HCT116 (cell line): ENCODE results near the gene DBF4.

Experiments
- CBX3 ChIP-seq: IDR thresholded peaks from 2 replicates; pipeline ENCODE4 v1.6.1; 2012; ENCODE audit warnings: low read depth
- CTCF ChIP-seq, 3 experiments: fragments of 200-600 bp in 1 of 3; sonication (generic) in 1 of 3; IDR thresholded peaks in 2 of 3; conservative IDR thresholded peaks in 1 of 3; 2 replicates each; pipeline ENCODE4 v1.5.1; 2012 to 2017; ENCODE audit warnings: low read depth in 2 of 3, low read length in 2 of 3, antibody characterized with exemption in 1 of 3, borderline replicate concordance in 1 of 3, control low read depth in 1 of 3, mild to moderate bottlenecking in 1 of 3, mixed read lengths in 1 of 3, mixed run types in 1 of 3, moderate library complexity in 1 of 3; ENCODE audit not compliant: insufficient read depth in 1 of 3
- EZH2 ChIP-seq: fragments of 200-600 bp; sonication (generic); IDR thresholded peaks from 2 replicates; pipeline ENCODE4 v1.6.1; 2017; ENCODE audit warnings: antibody characterized with exemption, mixed run types
- FOSL1 ChIP-seq: IDR thresholded peaks from 2 replicates; pipeline ENCODE4 v1.6.1; 2012; ENCODE audit warnings: low read depth
- POLR2A ChIP-seq: IDR thresholded peaks from 2 replicates; pipeline ENCODE4 v1.7.0; 2011; ENCODE audit warnings: borderline replicate concordance; ENCODE audit not compliant: insufficient read depth, insufficient read length; ENCODE audit errors: extremely low read depth
- REST ChIP-seq: IDR thresholded peaks from 2 replicates; pipeline ENCODE4 v1.6.1; 2012; ENCODE audit warnings: low read depth
- SP1 ChIP-seq: IDR thresholded peaks from 2 replicates; pipeline ENCODE4 v1.6.1; 2012; ENCODE audit warnings: low read depth
- YY1 ChIP-seq: IDR thresholded peaks from 2 replicates; pipeline ENCODE4 v1.6.1; 2011; ENCODE audit warnings: low read length, low read depth, moderate library complexity, mild to moderate bottlenecking; ENCODE audit not compliant: insufficient replicate concordance; ENCODE audit errors: extremely low read depth
- ZNF274 ChIP-seq: fragments of 200-500 bp; sonication (Bioruptor generic); IDR thresholded peaks from 2 replicates; pipeline ENCODE4 v1.6.1; 2014; ENCODE audit warnings: mild to moderate bottlenecking, low read depth, low read length, inconsistent platforms

- TF ChIP-seq YY1 (no peak), ZNF274 (no peak), CBX3 (no peak), EZH2 (no peak), POLR2A (no peak), CTCF (IDR thresholded peaks at IDR 0.05 in 2 of 3, conservative IDR thresholded peaks at IDR 0.05 in 1 of 3; ENCODE audit: borderline replicate concordance in 1 of 3, insufficient read depth in 1 of 3, low read depth in 2 of 3, low read length in 2 of 3) (no peak), REST (no peak), FOSL1 (no peak), SP1 (no peak)
Measured at GRCh38 chr7:87948371-87948770, 72.1 kb downstream of the DBF4 start.
